ENCODE results near the gene EFNA2.
"Not testable (repeated sequence)": the region's sequence is repeated elsewhere in the genome, so short reads cannot be mapped to it uniquely, and the experiment has no call there.

DNA sequence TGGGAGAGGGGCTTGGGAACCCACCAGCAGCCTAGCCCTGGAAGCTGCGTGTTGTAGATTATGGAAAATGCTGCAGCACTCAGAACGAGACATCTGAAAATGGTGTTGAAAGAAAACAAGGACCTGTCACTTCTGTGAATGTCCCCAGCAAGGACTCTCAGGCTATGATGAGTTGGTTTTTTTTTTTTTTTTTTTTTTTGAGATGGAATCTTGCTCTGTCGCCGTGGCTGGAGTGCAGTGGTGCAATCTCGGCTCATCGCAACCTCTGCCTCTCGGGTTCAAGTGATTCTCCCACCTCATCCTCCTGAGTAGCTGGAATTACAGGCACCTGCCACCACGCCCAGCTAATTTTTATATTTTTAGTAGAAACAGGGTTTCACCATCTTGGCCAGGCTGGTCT, 46.5 kb downstream of the EFNA2 start:
- TF ChIP-seq, protein P1, sequence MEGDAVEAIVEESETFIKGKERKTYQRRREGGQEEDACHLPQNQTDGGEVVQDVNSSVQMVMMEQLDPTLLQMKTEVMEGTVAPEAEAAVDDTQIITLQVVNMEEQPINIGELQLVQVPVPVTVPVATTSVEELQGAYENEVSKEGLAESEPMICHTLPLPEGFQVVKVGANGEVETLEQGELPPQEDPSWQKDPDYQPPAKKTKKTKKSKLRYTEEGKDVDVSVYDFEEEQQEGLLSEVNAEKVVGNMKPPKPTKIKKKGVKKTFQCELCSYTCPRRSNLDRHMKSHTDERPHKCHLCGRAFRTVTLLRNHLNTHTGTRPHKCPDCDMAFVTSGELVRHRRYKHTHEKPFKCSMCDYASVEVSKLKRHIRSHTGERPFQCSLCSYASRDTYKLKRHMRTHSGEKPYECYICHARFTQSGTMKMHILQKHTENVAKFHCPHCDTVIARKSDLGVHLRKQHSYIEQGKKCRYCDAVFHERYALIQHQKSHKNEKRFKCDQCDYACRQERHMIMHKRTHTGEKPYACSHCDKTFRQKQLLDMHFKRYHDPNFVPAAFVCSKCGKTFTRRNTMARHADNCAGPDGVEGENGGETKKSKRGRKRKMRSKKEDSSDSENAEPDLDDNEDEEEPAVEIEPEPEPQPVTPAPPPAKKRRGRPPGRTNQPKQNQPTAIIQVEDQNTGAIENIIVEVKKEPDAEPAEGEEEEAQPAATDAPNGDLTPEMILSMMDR (IDR thresholded peaks at IDR 0.05), result not testable (repeated sequence)
- not testable (repeated sequence) for TF ChIP-seq EP300, POLR2AphosphoS5, POLR2A (IDR thresholded peaks at IDR 0.05)

All from stomach (tissue), 4 donors.